Measurements from ENCODE around the gene ANO7.
A peak's percentile ranks its signal among the peaks of the same experiment; 100 is the strongest.

Gene ANO7

DNA sequence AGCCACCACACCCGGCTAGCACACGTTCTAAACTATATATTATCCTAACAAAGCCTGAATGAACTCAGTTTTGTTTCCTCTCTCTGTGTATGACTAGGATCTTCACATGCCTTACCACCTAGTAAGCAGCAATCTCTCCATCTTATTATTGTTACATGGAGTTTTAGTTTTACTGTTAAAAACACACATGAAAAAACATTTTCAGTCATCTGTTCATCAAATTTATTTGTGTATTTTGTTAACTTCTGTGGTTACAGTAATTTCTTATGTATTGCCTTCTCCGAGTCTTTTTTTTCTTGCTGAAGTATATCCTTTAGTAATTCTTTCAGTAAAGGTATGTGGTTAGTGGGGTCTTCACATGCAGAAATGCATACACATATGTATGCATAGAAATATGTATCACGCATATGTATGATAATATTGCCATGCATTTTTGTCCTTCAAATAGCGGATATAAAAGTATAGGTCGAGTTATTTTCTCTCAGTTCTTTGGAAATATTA lies 31.4 kb downstream of the ANO7 start:
- Mint-ChIP-seq H3K9me3 (peaks cover 5% of the 10 kb centered on the region), H3K4me1 (peaks cover 57% of the 10 kb centered on the region), H3K27me3 (ENCODE audit: low read depth, poor library complexity) (peaks cover 8% of the 10 kb centered on the region), H3K4me3 (peak overlapping the region; percentile 93), H3K27ac (no peak overlapping the region), H3K36me3 (ENCODE audit: low read depth) (peaks cover 8% of the 10 kb centered on the region)
- no peak for DNase-seq
- TF ChIP-seq CTCF (IDR thresholded peaks at IDR 0.05), result no peak

DNA sequence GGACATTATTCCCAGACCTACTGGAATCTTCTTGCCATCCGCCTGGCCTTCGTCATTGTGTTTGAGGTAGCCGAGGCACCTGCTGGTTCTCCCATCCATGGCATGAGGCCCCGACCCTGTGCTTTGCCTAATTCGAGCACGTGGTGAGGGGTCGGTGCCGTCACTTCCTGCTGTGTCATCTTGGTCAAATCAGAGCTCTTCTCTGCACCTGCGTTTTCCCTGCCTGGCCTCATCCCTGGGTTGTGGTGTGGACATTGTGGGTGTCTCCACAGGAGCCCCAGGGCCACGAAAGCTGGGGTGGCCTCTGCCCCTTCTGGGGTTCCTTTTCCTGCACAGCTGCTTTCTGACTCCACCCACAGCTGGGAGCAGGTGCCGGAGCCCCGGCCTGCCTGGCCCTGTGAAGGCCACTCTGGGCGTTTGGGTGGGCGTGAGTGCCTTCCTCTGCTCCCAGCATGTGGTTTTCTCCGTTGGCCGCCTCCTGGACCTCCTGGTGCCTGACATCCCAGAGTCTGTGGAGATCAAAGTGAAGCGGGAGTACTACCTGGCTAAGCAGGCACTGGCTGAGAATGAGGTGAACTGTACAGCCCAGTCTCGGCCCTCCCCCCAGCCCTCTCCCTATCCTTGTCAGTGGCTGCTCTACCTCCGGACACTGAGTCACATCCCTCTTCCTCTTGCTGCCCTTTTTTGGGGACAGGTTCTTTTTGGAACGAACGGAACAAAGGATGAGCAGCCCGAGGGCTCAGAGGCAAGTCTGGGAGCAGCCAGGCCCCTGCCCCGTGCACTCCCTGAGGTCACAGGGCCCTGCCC lies 34.9 kb downstream of the ANO7 start:
- peaks cover 5% of the 10 kb centered on the region for H3K27me3 Mint-ChIP-seq (ENCODE audit: low read depth, poor library complexity)
- no peak for DNase-seq
- peaks cover 25% of the 10 kb centered on the region for H3K36me3 Mint-ChIP-seq (ENCODE audit: low read depth)
- H3K27ac Mint-ChIP-seq, result no peak overlapping the region
- H3K4me1 Mint-ChIP-seq, result peaks cover 48% of the 10 kb centered on the region
- TF ChIP-seq CTCF (IDR thresholded peaks at IDR 0.05), result no peak
- no peak overlapping the region for H3K4me3 Mint-ChIP-seq
- peaks cover 5% of the 10 kb centered on the region for H3K9me3 Mint-ChIP-seq

DNA sequence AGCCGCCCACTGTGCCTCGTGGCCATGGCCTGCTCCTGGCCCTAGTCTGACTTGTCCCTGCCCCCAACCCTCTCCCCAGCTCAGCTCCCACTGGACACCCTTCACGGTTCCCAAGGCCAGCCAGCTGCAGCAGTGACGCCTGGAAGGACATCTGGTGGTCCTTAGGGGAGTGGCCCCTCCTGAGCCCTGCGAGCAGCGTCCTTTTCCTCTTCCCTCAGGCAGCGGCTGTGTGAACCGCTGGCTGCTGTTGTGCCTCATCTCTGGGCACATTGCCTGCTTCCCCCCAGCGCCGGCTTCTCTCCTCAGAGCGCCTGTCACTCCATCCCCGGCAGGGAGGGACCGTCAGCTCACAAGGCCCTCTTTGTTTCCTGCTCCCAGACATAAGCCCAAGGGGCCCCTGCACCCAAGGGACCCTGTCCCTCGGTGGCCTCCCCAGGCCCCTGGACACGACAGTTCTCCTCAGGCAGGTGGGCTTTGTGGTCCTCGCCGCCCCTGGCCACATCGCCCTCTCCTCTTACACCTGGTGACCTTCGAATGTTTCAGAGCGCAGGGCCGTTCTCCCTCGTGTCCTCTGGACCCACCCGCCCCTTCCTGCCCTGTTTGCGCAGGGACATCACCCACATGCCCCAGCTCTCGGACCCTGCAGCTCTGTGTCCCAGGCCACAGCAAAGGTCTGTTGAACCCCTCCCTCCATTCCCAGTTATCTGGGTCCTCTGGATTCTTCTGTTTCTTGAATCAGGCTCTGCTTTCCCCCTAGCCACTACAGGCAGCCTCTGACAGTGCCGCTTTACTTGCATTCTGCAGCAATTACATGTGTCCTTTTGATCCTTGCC lies 35.8 kb downstream of the ANO7 start:
- Mint-ChIP-seq H3K9me3 (peaks cover 5% of the 10 kb centered on the region), H3K36me3 (ENCODE audit: low read depth) (peaks cover 29% of the 10 kb centered on the region), H3K27me3 (ENCODE audit: low read depth, poor library complexity) (peaks cover 5% of the 10 kb centered on the region), H3K27ac (peak overlapping the region; percentile 97), H3K4me1 (peaks cover 43% of the 10 kb centered on the region), H3K4me3 (no peak overlapping the region)
- DNase-seq, result peak; percentile 35
- no peak for TF ChIP-seq CTCF (IDR thresholded peaks at IDR 0.05)

GRCh38 chr2:241224851-241225438 lies 36.5 kb downstream of the ANO7 start:
- TF ChIP-seq CTCF (IDR thresholded peaks at IDR 0.05), result no peak
- Mint-ChIP-seq H3K4me1 (peaks cover 37% of the 10 kb centered on the region), H3K27ac (peak overlapping the region; percentile 97), H3K27me3 (ENCODE audit: low read depth, poor library complexity) (no peaks in the 10 kb centered on the region), H3K4me3 (no peak overlapping the region), H3K9me3 (peaks cover 3% of the 10 kb centered on the region), H3K36me3 (ENCODE audit: low read depth) (peaks cover 29% of the 10 kb centered on the region)
- no peak for DNase-seq

DNA sequence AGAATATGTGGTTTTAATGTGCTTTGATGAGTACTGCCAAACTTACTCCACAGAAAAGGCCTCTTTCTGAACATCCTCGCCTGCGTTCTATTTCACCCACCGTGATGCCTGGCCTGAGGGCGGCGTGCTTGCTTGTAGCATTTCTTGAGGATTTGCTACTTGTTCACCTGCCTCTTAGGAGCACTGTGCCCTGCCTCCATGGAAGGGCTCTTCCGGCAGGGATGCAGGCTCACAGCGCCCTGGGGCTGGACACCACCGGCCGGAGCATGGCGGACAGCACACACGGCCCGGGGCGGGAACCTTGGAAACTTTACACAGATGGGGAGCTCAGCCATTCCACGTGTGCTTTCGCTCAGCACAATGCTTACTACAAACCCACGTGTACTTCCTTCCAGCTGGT lies 37.1 kb downstream of the ANO7 start:
- TF ChIP-seq CTCF (IDR thresholded peaks at IDR 0.05), result no peak
- Mint-ChIP-seq H3K4me3 (no peak overlapping the region), H3K9me3 (no peaks in the 10 kb centered on the region), H3K27ac (no peak overlapping the region), H3K4me1 (peaks cover 34% of the 10 kb centered on the region), H3K36me3 (ENCODE audit: low read depth) (peaks cover 32% of the 10 kb centered on the region), H3K27me3 (ENCODE audit: low read depth, poor library complexity) (no peaks in the 10 kb centered on the region)
- no peak for DNase-seq

Data from nephron progenitor cell (in vitro differentiated cells).